ENCODE data around the gene DUSP8. TPM values are rescaled to one million over a fixed set of nuclear protein-coding genes. Genes with fewer than 3 reads are reported as not detected.

Gene DUSP8
- total and polyA plus RNA-seq, 2 of the 8 experiments (the other 6 are each of a cell fraction or from before 2014, with no cell fraction given) = 2.8 to 3.6 TPM

- TF ChIP-seq RAD21 (IDR thresholded peaks at IDR 0.05 in 1 of 2, conservative IDR thresholded peaks at IDR 0.05 in 1 of 2; ENCODE audit: low read depth in 2 of 2, low read length in 2 of 2) = peak; percentile 73 to 89
- TF ChIP-seq BACH1 (IDR thresholded peaks at IDR 0.05; ENCODE audit: low read length) = no peak
- TF ChIP-seq YY1 (IDR thresholded peaks at IDR 0.05; ENCODE audit: low read depth, low read length) = no peak; the same call in 1 of the 2 replicates
- TF ChIP-seq SP4 (IDR thresholded peaks at IDR 0.05; ENCODE audit: low read length) = no peak
- peak; percentile 2 to 69 for TF ChIP-seq EP300 (IDR thresholded peaks at IDR 0.05; ENCODE audit: borderline replicate concordance in 1 of 2, low read depth in 2 of 2, low read length in 2 of 2)
- no peak for TF ChIP-seq FOSL1 (IDR thresholded peaks at IDR 0.05; ENCODE audit: insufficient read depth, low read depth, low read length)
- no peak for TF ChIP-seq ZNF274 (IDR thresholded peaks at IDR 0.05; ENCODE audit: borderline replicate concordance, extremely low read depth, low read length)
- TF ChIP-seq MAX (IDR thresholded peaks at IDR 0.05) = peak; percentile 69
- TF ChIP-seq SUZ12 (IDR thresholded peaks at IDR 0.05; ENCODE audit: low read length) = peak; percentile 54; the same call in 1 of the 2 replicates
- TF ChIP-seq E2F6 (IDR thresholded peaks at IDR 0.05) = peak; percentile 74
- no peak for TF ChIP-seq EZH2 (IDR thresholded peaks at IDR 0.05; ENCODE audit: low read depth, low read length, severe bottlenecking)
- TF ChIP-seq NRF1 (IDR thresholded peaks at IDR 0.05; ENCODE audit: low read depth, low read length) = no peak
- TF ChIP-seq KDM4A (IDR thresholded peaks at IDR 0.05; ENCODE audit: low read depth, low read length, severe bottlenecking) = peak; percentile 50
Observed at GRCh38 chr11:1546536-1547466, 25.3 kb downstream of the DUSP8 start (continued).
